Activated CD8-positive, alpha-beta T cell treated with anti-CD3 and anti-CD28 coated beads for 36 hours (primary cell): ENCODE measurements around the gene TMC8. TPM values are rescaled to one million over a fixed set of nuclear protein-coding genes. Genes with fewer than 3 reads are reported as not detected.

Source experiments
- ATAC-seq: fragments of 200-7000 bp; cut with Tn5 transposase; one replicate; pipeline ENCODE4 v1.10.0; 2021; ENCODE audit warnings: mild to moderate bottlenecking, moderate library complexity
- CTCF ChIA-PET: fragments of 350-600 bp; sonication (Branson Sonifier 250); formaldehyde crosslinking; loops from one replicate; lab custom pipeline; 2021; ENCODE audit warnings: antibody characterized with exemption; lab: Charles Lee
- POLR2A ChIA-PET: fragments of 350-600 bp; sonication (Branson Sonifier 250); formaldehyde crosslinking; loops from one replicate; lab custom pipeline; 2021; ENCODE audit warnings: antibody characterized with exemption; lab: Charles Lee
- DNase-seq: peaks from one replicate; pipeline ENCODE4 v3.0.0-alpha.2; 2020
- H3K27ac Mint-ChIP-seq: one replicate; pipeline ENCODE4 v1.8.0; 2021; ENCODE audit warnings: mild to moderate bottlenecking, mixed read lengths
- H3K27me3 Mint-ChIP-seq: one replicate; pipeline ENCODE4 v1.8.0; 2021; ENCODE audit warnings: mixed read lengths
- H3K36me3 Mint-ChIP-seq: one replicate; pipeline ENCODE4 v1.8.0; 2021; ENCODE audit warnings: low read depth, mixed read lengths
- H3K4me1 Mint-ChIP-seq: one replicate; pipeline ENCODE4 v1.8.0; 2021; ENCODE audit warnings: low read depth, mixed read lengths
- H3K4me3 Mint-ChIP-seq: one replicate; pipeline ENCODE4 v1.8.0; 2021; ENCODE audit warnings: mild to moderate bottlenecking, moderate library complexity, mixed read lengths
- H3K9me3 Mint-ChIP-seq: one replicate; pipeline ENCODE4 v1.8.0; 2021; ENCODE audit warnings: mixed read lengths
- intact Hi-C: fragments of 100-400 bp; cut with micrococcal nuclease; formaldehyde crosslinking; loops from one replicate; pipeline ENCODE4 v1.10.0; 2022
- total RNA-seq, 2 experiments: library from RNA; stranded (reverse); gene quantifications; one replicate each; pipeline ENCODE4 v1.2.3, GENCODE V29; 2021
- TF ChIP-seq, protein P1 (sequence below): fragments of 200-600 bp; IDR thresholded peaks from one replicate; pipeline ENCODE4 v1.8.0; 2022; ENCODE audit warnings: antibody characterized with exemption, mild to moderate bottlenecking

TMC8 gene
- total RNA-seq, 2 experiments from 2014 or later: 182 to 197 TPM

DNA sequence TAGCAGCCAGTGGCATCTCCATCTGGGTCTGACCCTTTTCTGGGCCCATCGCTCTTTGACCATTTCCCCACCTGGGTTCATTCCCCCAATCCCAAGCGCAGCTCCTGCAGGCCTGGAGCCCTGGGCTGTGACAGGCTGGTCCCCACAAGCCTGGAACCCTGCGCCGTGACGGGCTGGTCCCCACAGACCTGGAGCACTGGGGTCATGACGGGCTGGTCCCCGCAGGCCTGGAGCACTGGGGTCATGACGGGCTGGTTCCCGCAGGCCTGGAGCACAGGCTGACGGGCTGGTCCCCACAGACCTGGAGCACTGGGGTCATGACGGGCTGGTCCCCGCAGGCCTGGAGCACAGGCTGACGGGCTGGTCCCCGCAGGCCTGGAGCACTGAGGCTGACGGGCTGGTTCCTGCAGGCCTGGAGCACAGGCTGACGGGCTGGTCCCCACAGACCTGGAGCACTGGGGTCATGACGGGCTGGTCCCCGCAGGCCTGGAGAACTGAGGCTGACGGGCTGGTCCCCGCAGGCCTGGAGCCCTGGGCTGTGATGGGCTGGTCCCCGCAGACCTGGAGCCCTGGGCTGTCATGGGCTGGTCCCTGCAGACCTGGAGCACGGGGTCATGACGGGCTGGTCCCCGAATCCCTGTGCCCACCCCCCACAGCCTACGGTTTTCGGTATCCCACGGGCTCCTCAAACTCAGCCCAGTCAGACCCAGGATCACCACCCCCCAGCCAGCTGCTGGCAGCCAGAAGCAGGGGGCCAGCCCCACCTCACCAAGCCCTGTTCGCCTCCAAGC, 18.6 kb upstream of the TMC8 start:
- no peak overlapping the region for H3K4me3 Mint-ChIP-seq
- no peak for DNase-seq
- peak overlapping the region; percentile 80 for H3K27ac Mint-ChIP-seq
- intact Hi-C loops: loop anchor here (5.0 kb wide), 1 partner anchor 55 kb away; the partner anchor contains the start of gene SYNGR2
- peaks cover 53% of the 10 kb centered on the region for H3K36me3 Mint-ChIP-seq
- no peaks in the 10 kb centered on the region for H3K27me3 Mint-ChIP-seq
- peaks cover 45% of the 10 kb centered on the region for H3K4me1 Mint-ChIP-seq
- ATAC-seq: no peak
- TF ChIP-seq, protein P1, sequence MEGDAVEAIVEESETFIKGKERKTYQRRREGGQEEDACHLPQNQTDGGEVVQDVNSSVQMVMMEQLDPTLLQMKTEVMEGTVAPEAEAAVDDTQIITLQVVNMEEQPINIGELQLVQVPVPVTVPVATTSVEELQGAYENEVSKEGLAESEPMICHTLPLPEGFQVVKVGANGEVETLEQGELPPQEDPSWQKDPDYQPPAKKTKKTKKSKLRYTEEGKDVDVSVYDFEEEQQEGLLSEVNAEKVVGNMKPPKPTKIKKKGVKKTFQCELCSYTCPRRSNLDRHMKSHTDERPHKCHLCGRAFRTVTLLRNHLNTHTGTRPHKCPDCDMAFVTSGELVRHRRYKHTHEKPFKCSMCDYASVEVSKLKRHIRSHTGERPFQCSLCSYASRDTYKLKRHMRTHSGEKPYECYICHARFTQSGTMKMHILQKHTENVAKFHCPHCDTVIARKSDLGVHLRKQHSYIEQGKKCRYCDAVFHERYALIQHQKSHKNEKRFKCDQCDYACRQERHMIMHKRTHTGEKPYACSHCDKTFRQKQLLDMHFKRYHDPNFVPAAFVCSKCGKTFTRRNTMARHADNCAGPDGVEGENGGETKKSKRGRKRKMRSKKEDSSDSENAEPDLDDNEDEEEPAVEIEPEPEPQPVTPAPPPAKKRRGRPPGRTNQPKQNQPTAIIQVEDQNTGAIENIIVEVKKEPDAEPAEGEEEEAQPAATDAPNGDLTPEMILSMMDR: no peak
- ChIA-PET POLR2A (interaction anchor here (1.0 to 5.4 kb wide), 5 partner anchors 13 to 64 kb away, joined by 4 to 56 read pairs (median 9); no protein-coding TSS in a partner anchor), CTCF (interaction anchor here (0.8 to 7.4 kb wide), 13 partner anchors 9 to 162 kb away, joined by 3 to 74 read pairs (median 5); partner anchors contain the start of genes TMC6 and TMC8)
- no peaks in the 10 kb centered on the region for H3K9me3 Mint-ChIP-seq

DNA sequence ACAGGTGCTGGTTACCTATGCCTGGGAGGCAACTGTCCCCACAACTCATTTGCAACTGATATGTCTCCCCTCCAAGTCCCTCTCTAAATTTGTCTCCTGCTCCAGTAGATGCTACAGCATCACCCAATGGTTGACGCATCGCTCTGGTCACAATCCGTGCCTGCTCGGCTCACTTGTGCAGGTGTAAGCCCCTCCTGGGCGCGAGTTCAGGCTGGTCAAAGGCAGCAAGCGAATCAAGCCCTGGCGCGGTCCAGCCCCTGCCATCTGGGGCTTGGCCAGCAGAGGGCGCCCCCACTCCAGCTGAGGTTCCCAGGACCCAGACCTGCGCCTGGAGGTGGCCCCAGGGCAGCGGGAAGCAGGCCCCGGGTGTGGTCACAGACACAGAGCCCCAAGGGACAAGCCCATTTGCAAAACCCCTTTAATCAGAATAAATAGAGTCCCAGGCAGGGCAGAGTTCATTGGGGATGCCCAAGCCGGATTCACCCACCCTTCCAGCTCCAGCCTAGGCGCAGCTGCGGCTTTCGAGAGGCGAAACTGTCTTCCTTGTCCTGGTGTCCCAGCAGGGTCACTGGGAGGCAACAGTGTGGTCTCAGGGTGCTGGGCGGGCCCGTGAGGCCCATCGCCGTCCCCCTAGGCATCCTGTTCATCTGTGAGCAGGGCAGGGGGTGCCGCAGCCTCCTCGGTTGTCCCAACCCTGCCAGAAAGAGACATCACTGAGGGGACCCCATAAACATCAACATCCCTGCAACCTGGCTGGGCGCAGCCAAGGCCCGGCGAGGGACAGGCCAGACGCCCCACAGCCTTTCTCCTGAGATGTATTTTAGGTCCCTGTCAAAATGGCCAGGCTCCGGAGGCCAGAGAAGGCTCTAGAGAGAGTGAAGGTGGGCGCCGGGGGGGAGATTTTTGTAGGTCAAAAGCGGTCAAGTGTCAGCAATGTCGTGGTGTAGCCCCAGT, 17.8 kb upstream of the TMC8 start:
- Mint-ChIP-seq H3K27me3 (no peaks in the 10 kb centered on the region), H3K27ac (peak overlapping the region; percentile 80), H3K9me3 (no peaks in the 10 kb centered on the region), H3K4me1 (peaks cover 44% of the 10 kb centered on the region), H3K4me3 (no peak overlapping the region), H3K36me3 (peaks cover 54% of the 10 kb centered on the region)
- ATAC-seq (peak; percentile 65), DNase-seq (peak; percentile 85)
- CTCF ChIA-PET: interaction anchor here (0.6 to 7.4 kb wide), 20 partner anchors 8 to 161 kb away, joined by 3 to 74 read pairs (median 5); partner anchors contain the start of genes C17orf99, TMC6 and TMC8
- intact Hi-C loops: loop anchor here (5.0 kb wide), 1 partner anchor 55 kb away; the partner anchor contains the start of gene SYNGR2
- TF ChIP-seq, protein P1: peak; percentile 99
- POLR2A ChIA-PET: interaction anchor here (1.0 to 5.4 kb wide), 6 partner anchors 12 to 63 kb away, joined by 4 to 56 read pairs (median 8); no protein-coding TSS in a partner anchor

DNA sequence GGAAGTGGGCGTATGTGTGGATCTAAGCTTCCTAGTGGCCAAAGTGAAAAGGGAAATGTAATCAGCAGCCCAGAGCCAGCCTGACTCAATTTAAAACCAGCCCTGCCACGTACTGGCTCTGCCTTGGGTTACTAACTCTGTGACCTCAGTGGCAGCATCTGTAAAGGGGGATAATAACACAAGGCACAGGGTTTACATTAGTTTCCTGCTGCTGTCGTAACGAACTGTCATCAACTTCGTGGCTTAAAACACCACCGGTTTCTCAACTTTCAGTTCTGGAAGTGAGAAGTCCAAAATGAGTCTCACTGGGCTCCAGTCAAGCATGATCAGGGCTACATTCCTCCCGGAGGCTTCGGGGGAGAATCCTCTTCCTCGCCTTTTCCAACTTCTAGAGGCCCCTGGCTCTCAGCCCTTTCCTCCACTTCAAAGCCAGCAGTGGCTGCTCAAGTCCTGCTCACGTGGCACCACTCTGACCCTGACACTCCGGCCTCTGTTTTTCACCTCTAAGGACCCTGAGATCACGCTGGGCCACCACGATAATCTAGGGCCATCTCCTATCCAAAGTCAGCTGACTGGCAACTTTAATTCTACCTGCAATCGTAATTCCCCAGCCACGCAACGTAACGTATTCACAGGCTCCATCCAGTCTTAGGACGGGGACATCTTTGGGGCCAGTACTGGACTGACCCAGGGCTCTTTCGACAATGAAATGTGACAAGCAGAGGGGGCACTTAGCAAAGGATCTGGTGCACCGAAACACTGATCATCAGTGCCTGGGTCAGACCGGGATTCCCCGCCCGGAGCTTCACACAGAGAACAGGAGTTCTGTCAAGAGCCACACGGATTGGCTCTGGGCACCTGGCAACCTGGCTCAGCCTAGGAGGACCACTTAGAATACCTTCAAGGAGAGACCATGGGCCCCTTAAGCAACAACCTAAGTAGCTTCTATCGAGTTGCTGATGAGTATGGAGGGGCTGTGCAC, 16.5 kb upstream of the TMC8 start:
- peak; percentile 87 for ATAC-seq
- Mint-ChIP-seq H3K27me3 (no peaks in the 10 kb centered on the region), H3K27ac (peak overlapping the region; percentile 75), H3K9me3 (no peaks in the 10 kb centered on the region), H3K4me3 (no peak overlapping the region), H3K36me3 (peaks cover 49% of the 10 kb centered on the region), H3K4me1 (peaks cover 38% of the 10 kb centered on the region)
- intact Hi-C loops: loop anchor here (5.0 kb wide), 1 partner anchor 53 kb away; the partner anchor contains the start of gene SYNGR2
- POLR2A ChIA-PET: interaction anchor here (0.6 to 5.4 kb wide), 12 partner anchors 11 to 478 kb away, joined by 3 to 56 read pairs (median 4); partner anchors contain the start of gene TMC8
- CTCF ChIA-PET: interaction anchor here (0.7 to 7.4 kb wide), 13 partner anchors 10 to 91 kb away, joined by 3 to 74 read pairs (median 5); partner anchors contain the start of genes C17orf99, TMC6 and TMC8
- DNase-seq: peak; percentile 79
- TF ChIP-seq, protein P1: no peak
